ENCODE results near the gene ACY1. TPM values are rescaled to one million over a fixed set of nuclear protein-coding genes. Genes with fewer than 3 reads are reported as not detected.

Gene ACY1
- total and polyA plus RNA-seq, 2 of the 13 experiments (the other 11 are each of a cell fraction or from before 2014, with no cell fraction given) = 113 to 162 TPM

GRCh38 chr3:52018319-52019000 is 35.1 kb downstream of the ACY1 start:
- Histone ChIP-seq H3K9me3 (ENCODE audit: low read length) (no peaks in the 10 kb centered on the region), H3K9ac (ENCODE audit: insufficient read depth, low read depth, low read length) (no peak overlapping the region), H4K20me1 (ENCODE audit: insufficient read depth, low read length) (no peaks in the 10 kb centered on the region), H3K27me3 (ENCODE audit: control insufficient read depth in 1 of 2, insufficient read depth in 2 of 2, low read length in 2 of 2) (peaks cover under 1 to 52% of the 10 kb centered on the region in 2 experiments; a peak in 3 of 5 replicates), H3K4me1 (ENCODE audit: insufficient read depth, low read length) (peaks cover 65% of the 10 kb centered on the region), H3K36me3 (replicated peaks in 1 of 2; ENCODE audit: control insufficient read depth in 1 of 2, insufficient read depth in 2 of 2, low read length in 2 of 2) (no peaks in the 10 kb centered on the region), H3K4me3 (replicated peaks in 1 of 3; ENCODE audit: insufficient read depth in 1 of 3, low read depth in 2 of 3, low read length in 3 of 3) (no peak overlapping the region; a peak in 1 of 6 replicates), H3K4me2 (ENCODE audit: low read depth, low read length) (peak overlapping the region; percentile 18; the same call in 1 of the 2 replicates), H3K79me2 (ENCODE audit: insufficient read depth, low read length) (no peaks in the 10 kb centered on the region), H2AFZ (ENCODE audit: low read length) (no peak overlapping the region), H3K27ac (ENCODE audit: extremely low read length, insufficient read depth, low read length) (no peak overlapping the region)
- ChIA-PET POLR2A (interaction anchor here (1.7 kb wide), 1 partner anchor 15 kb away, joined by 5 read pairs; no protein-coding TSS in a partner anchor), CTCF (ENCODE audit: low intra/inter-chr PET ratio, low total read pairs) (no interaction called here)
- no TSS peak for BruUV-seq (replicated peaks)
- DNase-seq (ENCODE audit: low spot score) (no peak), FAIRE-seq (no peak), ATAC-seq (no peak)
- peak; percentile 29 for TF ChIP-seq NR2F6 (IDR thresholded peaks at IDR 0.05)
- no peak for TF ChIP-seq NR2F6 (CRISPR knock-in tag; IDR thresholded peaks at IDR 0.05)
- TF ChIP-seq ZBTB4 (CRISPR knock-in tag; IDR thresholded peaks at IDR 0.05; ENCODE audit: borderline replicate concordance) = no peak
- 0 out of 2 replicates have a peak, but pooled peaks have one; percentile 32 for TF ChIP-seq ZNF776 (CRISPR knock-in tag; IDR thresholded peaks at IDR 0.05)
- TF ChIP-seq ZNF33B (CRISPR knock-in tag; IDR thresholded peaks at IDR 0.05) = no peak
- TF ChIP-seq HNF4G (IDR thresholded peaks at IDR 0.05; ENCODE audit: borderline replicate concordance, low read depth, low read length) = peak; percentile 47; the same call in 1 of the 2 replicates
- no peak for TF ChIP-seq HNF4G (CRISPR knock-in tag; IDR thresholded peaks at IDR 0.05; ENCODE audit: borderline replicate concordance, low read depth)
- peak; percentile 39 for TF ChIP-seq NR2C2 (CRISPR knock-in tag; IDR thresholded peaks at IDR 0.05; ENCODE audit: borderline replicate concordance)
- TF ChIP-seq HNF4A (CRISPR knock-in tag; IDR thresholded peaks at IDR 0.05) = peak; percentile 63
- in situ Hi-C loops (cut with HindIII; ENCODE audit: extremely low pct_ligation_motif_present, low pct_unique_long_range_greater_than_20kb) = no loop called here
- intact Hi-C loops (cut with micrococcal nuclease; ENCODE audit: unreplicated experiment) = no loop called here
- WGBS (ENCODE audit: low lambda C conversion rate) = 28% methylated on average over 10 of the region's 21 CpGs

Measured in HepG2 (cell line).